Measurements from ENCODE around the gene ATG2A.

DNA sequence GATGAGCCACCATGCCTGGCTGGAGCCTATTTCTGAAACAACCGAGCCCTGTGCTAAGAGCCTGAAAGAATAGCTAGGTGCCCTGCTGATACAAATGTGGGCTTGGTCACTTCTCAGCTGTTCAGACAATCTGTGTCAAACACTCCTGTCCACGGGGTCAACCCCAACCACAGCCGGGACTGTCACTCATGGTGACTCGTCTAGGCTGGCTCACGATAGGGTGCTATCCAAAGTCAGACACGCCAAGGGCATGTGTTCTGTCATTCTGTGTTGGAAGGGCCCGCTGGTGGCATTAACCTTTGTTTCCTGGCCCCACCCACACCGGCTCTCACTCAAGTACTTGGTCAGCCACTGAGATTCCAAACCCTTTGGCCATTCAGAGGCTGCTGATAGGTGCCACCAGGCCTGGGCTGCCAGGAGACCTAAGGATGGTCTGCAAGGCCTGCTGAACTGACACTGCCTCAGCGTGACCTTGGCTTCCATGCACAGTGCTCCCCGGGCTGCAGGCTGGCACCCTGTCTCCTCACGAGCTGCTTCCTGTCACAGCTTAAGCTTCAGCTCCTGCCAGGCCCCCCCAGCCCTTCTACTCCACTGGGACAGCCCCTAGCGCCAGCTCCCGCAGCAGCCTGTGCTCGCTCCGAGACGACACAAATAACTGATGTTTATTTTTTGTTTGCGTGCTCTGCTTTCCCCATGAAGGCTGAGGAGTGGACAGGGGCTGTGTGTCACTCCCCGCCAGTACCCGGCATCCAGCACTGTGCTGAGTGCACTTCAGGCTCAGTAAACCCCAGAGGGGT, 58.3 kb downstream of the ATG2A start:
- TF ChIP-seq POLR2A (IDR thresholded peaks at IDR 0.05) (no peak), EP300 (IDR thresholded peaks at IDR 0.05) (no peak)
- TF ChIP-seq, protein P1, sequence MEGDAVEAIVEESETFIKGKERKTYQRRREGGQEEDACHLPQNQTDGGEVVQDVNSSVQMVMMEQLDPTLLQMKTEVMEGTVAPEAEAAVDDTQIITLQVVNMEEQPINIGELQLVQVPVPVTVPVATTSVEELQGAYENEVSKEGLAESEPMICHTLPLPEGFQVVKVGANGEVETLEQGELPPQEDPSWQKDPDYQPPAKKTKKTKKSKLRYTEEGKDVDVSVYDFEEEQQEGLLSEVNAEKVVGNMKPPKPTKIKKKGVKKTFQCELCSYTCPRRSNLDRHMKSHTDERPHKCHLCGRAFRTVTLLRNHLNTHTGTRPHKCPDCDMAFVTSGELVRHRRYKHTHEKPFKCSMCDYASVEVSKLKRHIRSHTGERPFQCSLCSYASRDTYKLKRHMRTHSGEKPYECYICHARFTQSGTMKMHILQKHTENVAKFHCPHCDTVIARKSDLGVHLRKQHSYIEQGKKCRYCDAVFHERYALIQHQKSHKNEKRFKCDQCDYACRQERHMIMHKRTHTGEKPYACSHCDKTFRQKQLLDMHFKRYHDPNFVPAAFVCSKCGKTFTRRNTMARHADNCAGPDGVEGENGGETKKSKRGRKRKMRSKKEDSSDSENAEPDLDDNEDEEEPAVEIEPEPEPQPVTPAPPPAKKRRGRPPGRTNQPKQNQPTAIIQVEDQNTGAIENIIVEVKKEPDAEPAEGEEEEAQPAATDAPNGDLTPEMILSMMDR (IDR thresholded peaks at IDR 0.05), result no peak

Measured in stomach (tissue), 4 donors.